Fibroblast of lung (primary cell): ENCODE results near the gene SUPT20HL2.
"Not testable (repeated sequence)": the region's sequence is repeated elsewhere in the genome, so short reads cannot be mapped to it uniquely, and the experiment has no call there.

Experiments used
- CTCF ChIP-seq, 2 donors: IDR thresholded peaks in 1 of 2; conservative IDR thresholded peaks in 1 of 2; 1 replicate in 1 of 2; 2 replicates in 1 of 2; pipeline ENCODE4 v1.5.1; 2011 to 2012; ENCODE audit warnings: low read length in 2 of 2, control low read depth in 1 of 2, inconsistent platforms in 1 of 2, low read depth in 1 of 2, mild to moderate bottlenecking in 1 of 2
- EZH2 ChIP-seq: IDR thresholded peaks from 2 replicates; pipeline ENCODE4 v1.5.1; 2012; ENCODE audit warnings: low read length, control low read depth, mild to moderate bottlenecking; ENCODE audit errors: missing control alignments

- TF ChIP-seq CTCF (conservative IDR thresholded peaks at IDR 0.05 in 1 of 2, IDR thresholded peaks at IDR 0.05 in 1 of 2; ENCODE audit: low read depth in 1 of 2, low read length in 2 of 2); EZH2: not testable (repeated sequence)
Observed at GRCh38 chrX:24311507-24312248, 2.2 kb downstream of the SUPT20HL2 start.
